Thoracic aorta (tissue), 2 donors: ENCODE data around the gene C1QTNF9. TPM values are rescaled to one million over a fixed set of nuclear protein-coding genes. Genes with fewer than 3 reads are reported as not detected.
"Not testable (repeated sequence)": the region's sequence is repeated elsewhere in the genome, so short reads cannot be mapped to it uniquely, and the experiment has no call there.

Experiments used
- ATAC-seq: fragments of 150-250 bp; one replicate; pipeline ENCODE4 v1.8.0; 2017; ENCODE audit warnings: low read depth; ENCODE audit not compliant: insufficient number of reproducible peaks, low FRiP score
- DNase-seq: peaks from one replicate; pipeline ENCODE4 v3.0.0-alpha.2; 2020; ENCODE audit warnings: low spot score
- H3K27ac ChIP-seq, 2 donors: fragments of 200-600 bp; sonication (generic); 1 replicate in 1 of 2; 2 replicates in 1 of 2; pipeline ENCODE4 v1.5.1; 2016; ENCODE audit warnings: mild to moderate bottlenecking in 2 of 2, moderate library complexity in 2 of 2
- H3K27me3 ChIP-seq: fragments of 200-600 bp; sonication (generic); replicated peaks from 2 replicates; pipeline ENCODE4 v1.6.0; 2016; ENCODE audit warnings: mild to moderate bottlenecking; ENCODE audit not compliant: insufficient read depth
- H3K36me3 ChIP-seq: fragments of 200-600 bp; sonication (generic); one replicate; pipeline ENCODE4 v1.5.1; 2016
- H3K4me1 ChIP-seq, 2 donors: fragments of 200-600 bp; sonication (generic); 1 replicate in 1 of 2; 2 replicates in 1 of 2; pipeline versions ENCODE4 v1.5.1 to v1.6.0; 2016; ENCODE audit warnings: low read depth in 2 of 2, mild to moderate bottlenecking in 1 of 2; ENCODE audit not compliant: control insufficient read depth in 1 of 2
- H3K4me3 ChIP-seq: fragments of 200-600 bp; sonication (generic); 2 replicates; pipeline ENCODE4 v1.5.1; 2016; ENCODE audit warnings: mild to moderate bottlenecking
- H3K9me3 ChIP-seq: fragments of 200-600 bp; sonication (generic); 2 replicates; pipeline ENCODE4 v1.5.1; 2016
- total RNA-seq, 2 donors: library from RNA; depleted of rRNA; stranded (reverse); fragments of >200 nt; gene quantifications; one replicate each; pipeline versions ENCODE4 v1.1.0 to v1.2.3, GENCODE V29; 2016
- TF ChIP-seq, protein P1 (sequence below): fragments of 200-600 bp; sonication (generic); IDR thresholded peaks from one replicate; pipeline ENCODE4 v1.5.1; 2019; ENCODE audit warnings: antibody characterized with exemption

C1QTNF9 gene
- total RNA-seq, 2 donors from 2014 or later: 0.41 TPM; not detected in 1

DNA sequence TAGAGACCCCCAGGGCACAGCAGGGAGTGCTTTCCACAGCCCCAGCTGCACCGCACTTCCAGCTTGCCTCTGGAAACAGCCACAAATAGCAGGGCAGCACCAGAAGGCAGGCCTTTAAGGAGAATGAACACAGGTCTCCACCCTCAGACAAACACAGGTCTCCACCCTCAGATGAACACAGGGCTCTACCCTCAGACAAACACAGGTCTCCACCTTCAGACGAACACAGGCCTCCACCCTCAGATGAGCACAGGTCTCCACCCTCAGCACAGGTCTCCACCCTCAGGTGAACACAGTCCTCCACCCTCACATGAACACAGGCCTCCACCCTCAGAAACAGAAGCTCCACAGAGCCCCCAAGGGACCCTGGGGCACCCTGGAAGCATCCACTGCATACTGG is 51.7 kb downstream of the C1QTNF9 start:
- H3K27me3 ChIP-seq: no peaks in the 10 kb centered on the region
- no peak overlapping the region for H3K27ac ChIP-seq
- TF ChIP-seq, protein P1, sequence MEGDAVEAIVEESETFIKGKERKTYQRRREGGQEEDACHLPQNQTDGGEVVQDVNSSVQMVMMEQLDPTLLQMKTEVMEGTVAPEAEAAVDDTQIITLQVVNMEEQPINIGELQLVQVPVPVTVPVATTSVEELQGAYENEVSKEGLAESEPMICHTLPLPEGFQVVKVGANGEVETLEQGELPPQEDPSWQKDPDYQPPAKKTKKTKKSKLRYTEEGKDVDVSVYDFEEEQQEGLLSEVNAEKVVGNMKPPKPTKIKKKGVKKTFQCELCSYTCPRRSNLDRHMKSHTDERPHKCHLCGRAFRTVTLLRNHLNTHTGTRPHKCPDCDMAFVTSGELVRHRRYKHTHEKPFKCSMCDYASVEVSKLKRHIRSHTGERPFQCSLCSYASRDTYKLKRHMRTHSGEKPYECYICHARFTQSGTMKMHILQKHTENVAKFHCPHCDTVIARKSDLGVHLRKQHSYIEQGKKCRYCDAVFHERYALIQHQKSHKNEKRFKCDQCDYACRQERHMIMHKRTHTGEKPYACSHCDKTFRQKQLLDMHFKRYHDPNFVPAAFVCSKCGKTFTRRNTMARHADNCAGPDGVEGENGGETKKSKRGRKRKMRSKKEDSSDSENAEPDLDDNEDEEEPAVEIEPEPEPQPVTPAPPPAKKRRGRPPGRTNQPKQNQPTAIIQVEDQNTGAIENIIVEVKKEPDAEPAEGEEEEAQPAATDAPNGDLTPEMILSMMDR: no peak
- H3K4me1 ChIP-seq: no peaks in the 10 kb centered on the region
- H3K4me3 ChIP-seq: no peak overlapping the region
- no peaks in the 10 kb centered on the region for H3K9me3 ChIP-seq
- ATAC-seq: no peak
- no peak for DNase-seq
- H3K36me3 ChIP-seq: no peaks in the 10 kb centered on the region

DNA sequence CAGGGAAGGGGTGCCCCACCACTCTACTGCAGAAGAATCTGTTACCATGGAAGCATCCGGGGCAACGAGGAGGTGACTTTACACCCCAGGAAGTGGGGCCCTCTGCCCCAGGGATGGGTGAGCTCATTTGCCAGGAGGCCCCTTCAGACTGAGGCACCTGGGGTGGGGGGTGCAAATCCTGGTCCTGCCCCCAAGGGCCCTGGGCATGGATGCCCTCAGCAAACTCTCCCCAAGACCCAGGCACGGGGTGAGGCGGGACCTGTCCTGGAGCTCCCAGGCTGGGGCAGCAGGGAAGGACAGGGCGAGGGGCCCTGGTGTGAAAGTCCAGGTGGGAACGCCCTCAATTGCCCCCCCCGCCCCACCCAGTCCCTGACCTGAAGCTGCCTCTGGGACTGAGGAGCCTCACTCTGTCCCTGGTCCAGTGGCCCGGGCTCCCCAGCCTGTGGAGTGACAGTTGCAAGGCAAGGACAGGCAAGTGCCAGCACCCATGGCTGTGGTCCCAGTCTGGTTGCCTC is 52.5 kb downstream of the C1QTNF9 start:
- TF ChIP-seq, protein P1: no peak
- H3K27me3 ChIP-seq: no peaks in the 10 kb centered on the region
- H3K9me3 ChIP-seq: no peaks in the 10 kb centered on the region
- no peak overlapping the region for H3K4me3 ChIP-seq
- no peaks in the 10 kb centered on the region for H3K4me1 ChIP-seq
- DNase-seq (no peak), ATAC-seq (no peak)
- no peak overlapping the region for H3K27ac ChIP-seq
- H3K36me3 ChIP-seq: no peaks in the 10 kb centered on the region

DNA sequence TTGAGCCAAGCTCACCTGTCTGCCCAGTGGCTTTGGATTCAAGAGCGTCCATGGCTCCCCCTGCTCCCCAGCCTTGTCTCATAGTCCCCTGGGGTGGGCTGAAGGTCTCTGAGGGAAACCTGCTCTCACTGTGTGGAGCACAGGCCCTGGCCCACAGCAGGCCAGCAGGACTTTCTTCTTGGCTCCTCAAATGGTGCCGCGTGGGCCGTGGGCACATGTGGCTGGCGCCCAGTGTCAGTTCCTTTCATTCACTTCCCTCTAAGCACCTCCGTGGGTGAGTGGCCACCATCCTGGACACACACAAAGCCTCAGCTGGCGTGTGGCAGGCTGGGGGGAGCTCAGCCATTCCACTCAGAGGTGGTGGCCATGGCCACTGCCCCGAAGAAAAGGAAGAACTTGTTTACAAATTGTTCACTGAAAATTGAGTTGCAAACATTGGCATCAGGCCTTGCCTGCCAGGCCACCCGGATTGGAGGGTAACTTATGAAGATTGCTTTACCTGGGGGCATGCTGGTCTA is 53.1 kb downstream of the C1QTNF9 start:
- Histone ChIP-seq H3K27me3 (no peaks in the 10 kb centered on the region), H3K4me3 (no peak overlapping the region), H3K36me3 (no peaks in the 10 kb centered on the region), H3K27ac (no peak overlapping the region), H3K9me3 (no peaks in the 10 kb centered on the region), H3K4me1 (no peaks in the 10 kb centered on the region)
- TF ChIP-seq, protein P1: no peak
- ATAC-seq (no peak), DNase-seq (no peak)

DNA sequence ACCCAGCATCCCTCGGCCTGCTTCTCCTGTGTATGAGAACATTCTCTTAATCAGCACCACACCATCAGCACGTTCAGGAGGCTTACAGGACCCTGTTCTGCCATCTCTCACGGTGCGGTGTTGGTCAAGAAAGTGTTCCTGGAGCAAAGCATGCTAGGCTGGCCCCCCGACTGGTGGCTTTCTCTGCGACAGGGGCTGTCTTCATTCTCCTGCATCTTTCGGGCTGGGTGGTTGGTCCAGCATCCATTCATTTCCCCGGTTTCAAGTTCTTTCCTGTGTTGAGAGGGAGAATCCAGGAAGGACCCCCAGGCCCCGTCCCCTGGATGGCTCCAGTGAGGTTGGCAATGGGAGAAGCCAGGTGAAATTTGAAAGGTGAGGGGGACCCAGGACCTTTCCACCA is 55.8 kb downstream of the C1QTNF9 start:
- DNase-seq: no peak
- Histone ChIP-seq H3K36me3 (no peaks in the 10 kb centered on the region), H3K4me3 (no peak overlapping the region), H3K4me1 (no peaks in the 10 kb centered on the region), H3K27me3 (no peaks in the 10 kb centered on the region), H3K27ac (no peak overlapping the region), H3K9me3 (no peaks in the 10 kb centered on the region)
- TF ChIP-seq, protein P1: no peak
- ATAC-seq: no peak

DNA sequence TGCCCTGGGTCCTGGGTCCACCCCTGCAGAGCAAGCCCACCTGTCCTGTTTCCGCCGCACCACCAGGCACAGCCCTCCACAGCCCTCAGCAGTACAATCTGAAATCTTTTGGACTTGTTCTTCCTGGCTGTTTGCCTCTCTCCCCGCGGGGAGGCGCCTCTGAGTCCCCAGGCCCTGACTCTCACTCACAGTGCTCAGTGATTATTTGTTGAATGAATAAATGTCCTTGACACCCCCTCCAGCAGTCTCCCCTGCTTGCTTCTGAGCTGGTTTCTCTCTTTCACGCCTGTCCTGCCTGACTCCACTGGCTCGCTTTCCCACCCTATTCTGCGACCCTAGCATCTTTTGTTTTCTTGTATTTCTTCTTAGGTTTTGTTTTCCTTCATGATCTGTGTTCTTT is 56.9 kb downstream of the C1QTNF9 start:
- H3K4me3 ChIP-seq, H3K36me3 ChIP-seq, H3K27ac ChIP-seq, DNase-seq, H3K9me3 ChIP-seq, H3K27me3 ChIP-seq, ATAC-seq, H3K4me1 ChIP-seq: not testable (repeated sequence)

DNA sequence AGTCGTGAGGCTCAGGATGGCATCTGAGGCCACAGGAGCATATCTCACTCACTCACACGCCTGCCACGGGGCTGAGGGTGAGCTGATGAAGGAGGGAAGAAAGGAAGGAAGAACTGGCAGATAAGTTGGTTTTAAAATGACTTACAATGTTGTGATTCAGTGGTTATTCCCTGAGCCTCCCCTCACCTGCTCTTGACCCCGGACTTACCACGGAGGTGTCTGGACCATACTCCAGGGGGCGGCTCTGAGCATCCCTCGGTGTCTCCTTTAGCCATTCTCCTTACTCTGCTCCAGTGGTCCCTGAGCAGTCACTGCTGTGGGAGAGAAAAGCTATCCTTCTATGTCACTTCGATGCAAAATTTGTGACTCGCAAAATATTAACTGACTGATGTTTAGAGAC is 61.9 kb downstream of the C1QTNF9 start:
- not testable (repeated sequence) for ATAC-seq, H3K4me1 ChIP-seq, H3K4me3 ChIP-seq, H3K36me3 ChIP-seq, DNase-seq, H3K27ac ChIP-seq, H3K27me3 ChIP-seq, H3K9me3 ChIP-seq

Other genes with a start within 250 kb of the C1QTNF9 start
- gene SPATA13, start 148.9 kb upstream of the C1QTNF9 start, total RNA-seq: 10 to 100 TPM; 14.5 to 33.4 TPM
- 10 to 100 TPM; 28.3 to 48.8 TPM for gene PARP4, start 203.2 kb downstream of the C1QTNF9 start, total RNA-seq